Activated naive CD8-positive, alpha-beta T cell treated with anti-CD3 and anti-CD28 coated beads for 36 hours (primary cell): ENCODE results near the gene PSMB5. TPM values are rescaled to one million over a fixed set of nuclear protein-coding genes. Genes with fewer than 3 reads are reported as not detected.

Experiments
- DNase-seq: peaks from one replicate; pipeline ENCODE4 v3.0.0; 2021
- H3K27ac Mint-ChIP-seq: one replicate; pipeline ENCODE4 v1.8.0; 2022; ENCODE audit warnings: mild to moderate bottlenecking, moderate library complexity, mixed read lengths
- H3K27me3 Mint-ChIP-seq: one replicate; pipeline ENCODE4 v1.8.0; 2022; ENCODE audit warnings: mild to moderate bottlenecking, mixed read lengths
- H3K36me3 Mint-ChIP-seq: one replicate; pipeline ENCODE4 v1.8.0; 2021; ENCODE audit warnings: mild to moderate bottlenecking, mixed read lengths
- H3K4me1 Mint-ChIP-seq: one replicate; pipeline ENCODE4 v1.8.0; 2021; ENCODE audit warnings: mixed read lengths
- H3K4me3 Mint-ChIP-seq: one replicate; pipeline ENCODE4 v1.8.0; 2022; ENCODE audit warnings: mild to moderate bottlenecking, moderate library complexity, mixed read lengths
- H3K9me3 Mint-ChIP-seq: one replicate; pipeline ENCODE4 v1.8.0; 2022; ENCODE audit warnings: mixed read lengths
- total RNA-seq, 2 experiments: library from RNA; stranded (reverse); gene quantifications; one replicate each; pipeline ENCODE4 v1.2.3, GENCODE V29; 2021

Gene PSMB5
- total RNA-seq, 2 experiments from 2014 or later, result 162 to 164 TPM

- Mint-ChIP-seq H3K27ac (no peak overlapping the region), H3K4me3 (no peak overlapping the region), H3K36me3 (no peaks in the 10 kb centered on the region), H3K4me1 (peaks cover 7% of the 10 kb centered on the region), H3K9me3 (peaks cover 2% of the 10 kb centered on the region), H3K27me3 (no peaks in the 10 kb centered on the region)
- DNase-seq, result no peak
These were observed 5.4 kb upstream of the PSMB5 start for GRCh38 chr14:23040100-23040499.

- Mint-ChIP-seq H3K4me3 (peak overlapping the region; percentile 96), H3K4me1 (peaks cover 28% of the 10 kb centered on the region), H3K36me3 (peaks cover 32% of the 10 kb centered on the region), H3K27me3 (no peaks in the 10 kb centered on the region), H3K27ac (peak overlapping the region; percentile 99), H3K9me3 (peaks cover 2% of the 10 kb centered on the region)
- no peak for DNase-seq
These were observed 824 bp upstream of the PSMB5 start for GRCh38 chr14:23035303-23036144.

- Mint-ChIP-seq H3K27ac (peak overlapping the region; percentile 99), H3K4me3 (peak overlapping the region; percentile 96), H3K4me1 (peaks cover 34% of the 10 kb centered on the region), H3K27me3 (no peaks in the 10 kb centered on the region), H3K9me3 (peaks cover 2% of the 10 kb centered on the region), H3K36me3 (peaks cover 40% of the 10 kb centered on the region)
- no peak for DNase-seq
These were observed 751 bp downstream of the PSMB5 start for GRCh38 chr14:23033801-23034497.

GRCh38 chr14:23033251-23033727 is 1.4 kb downstream of the PSMB5 start:
- H3K9me3 Mint-ChIP-seq, result peaks cover 2% of the 10 kb centered on the region
- peaks cover 43% of the 10 kb centered on the region for H3K36me3 Mint-ChIP-seq
- peak overlapping the region; percentile 96 for H3K4me3 Mint-ChIP-seq
- no peak for DNase-seq
- H3K27me3 Mint-ChIP-seq, result no peaks in the 10 kb centered on the region
- peak overlapping the region; percentile 99 for H3K27ac Mint-ChIP-seq
- peaks cover 38% of the 10 kb centered on the region for H3K4me1 Mint-ChIP-seq

- Mint-ChIP-seq H3K27me3 (no peaks in the 10 kb centered on the region), H3K4me3 (no peak overlapping the region), H3K27ac (peak overlapping the region; percentile 49), H3K9me3 (peaks cover 2% of the 10 kb centered on the region), H3K36me3 (peaks cover 51% of the 10 kb centered on the region), H3K4me1 (peaks cover 47% of the 10 kb centered on the region)
- DNase-seq, result no peak
These were observed 3.8 kb downstream of the PSMB5 start for GRCh38 chr14:23030936-23031335.

- H3K36me3 Mint-ChIP-seq, result peaks cover 60% of the 10 kb centered on the region
- H3K27me3 Mint-ChIP-seq, result no peaks in the 10 kb centered on the region
- peak overlapping the region; percentile 12 for H3K4me3 Mint-ChIP-seq
- H3K9me3 Mint-ChIP-seq, result no peaks in the 10 kb centered on the region
- peak overlapping the region; percentile 60 for H3K27ac Mint-ChIP-seq
- H3K4me1 Mint-ChIP-seq, result peaks cover 56% of the 10 kb centered on the region
- DNase-seq, result no peak
These were observed 5.9 kb downstream of the PSMB5 start for GRCh38 chr14:23028799-23029198.

GRCh38 chr14:23025151-23025814 is 9.4 kb downstream of the PSMB5 start:
- peaks cover 42% of the 10 kb centered on the region for H3K36me3 Mint-ChIP-seq

GRCh38 chr14:23024612-23025075 is 10.1 kb downstream of the PSMB5 start:
- H3K36me3 Mint-ChIP-seq, result peaks cover 42% of the 10 kb centered on the region
- no peak for DNase-seq
- no peaks in the 10 kb centered on the region for H3K27me3 Mint-ChIP-seq
- peak overlapping the region; percentile 65 for H3K27ac Mint-ChIP-seq
- H3K9me3 Mint-ChIP-seq, result no peaks in the 10 kb centered on the region
- H3K4me1 Mint-ChIP-seq, result peaks cover 50% of the 10 kb centered on the region
- no peak overlapping the region for H3K4me3 Mint-ChIP-seq

More at GRCh38 chr14:23025151-23025814, 9.4 kb downstream of the PSMB5 start:
- H3K27me3 Mint-ChIP-seq, result no peaks in the 10 kb centered on the region
- H3K4me1 Mint-ChIP-seq, result peaks cover 50% of the 10 kb centered on the region
- no peaks in the 10 kb centered on the region for H3K9me3 Mint-ChIP-seq
- DNase-seq, result no peak
- peak overlapping the region; percentile 65 for H3K27ac Mint-ChIP-seq
- H3K4me3 Mint-ChIP-seq, result peak overlapping the region; percentile 11

- H3K27me3 Mint-ChIP-seq, result no peaks in the 10 kb centered on the region
- DNase-seq, result no peak
- H3K4me3 Mint-ChIP-seq, result no peak overlapping the region
- H3K4me1 Mint-ChIP-seq, result peaks cover 42% of the 10 kb centered on the region
- H3K9me3 Mint-ChIP-seq, result no peaks in the 10 kb centered on the region
- no peak overlapping the region for H3K27ac Mint-ChIP-seq
- peaks cover 35% of the 10 kb centered on the region for H3K36me3 Mint-ChIP-seq
These were observed 10.9 kb downstream of the PSMB5 start for GRCh38 chr14:23023795-23024152.

GRCh38 chr14:23023022-23023794 is 11.5 kb downstream of the PSMB5 start:
- H3K9me3 Mint-ChIP-seq, result no peaks in the 10 kb centered on the region
- no peaks in the 10 kb centered on the region for H3K27me3 Mint-ChIP-seq
- DNase-seq, result no peak
- H3K36me3 Mint-ChIP-seq, result peaks cover 33% of the 10 kb centered on the region
- H3K27ac Mint-ChIP-seq, result peak overlapping the region; percentile 26
- H3K4me3 Mint-ChIP-seq, result no peak overlapping the region
- H3K4me1 Mint-ChIP-seq, result peaks cover 40% of the 10 kb centered on the region

GRCh38 chr14:23021889-23022442 is 12.7 kb downstream of the PSMB5 start:
- Mint-ChIP-seq H3K9me3 (no peaks in the 10 kb centered on the region), H3K27ac (no peak overlapping the region), H3K36me3 (peaks cover 28% of the 10 kb centered on the region), H3K4me3 (no peak overlapping the region), H3K4me1 (peaks cover 35% of the 10 kb centered on the region), H3K27me3 (no peaks in the 10 kb centered on the region)
- DNase-seq, result no peak

GRCh38 chr14:23021434-23021833 is 13.3 kb downstream of the PSMB5 start:
- H3K4me1 Mint-ChIP-seq, result peaks cover 35% of the 10 kb centered on the region
- H3K27me3 Mint-ChIP-seq, result no peaks in the 10 kb centered on the region
- peaks cover 28% of the 10 kb centered on the region for H3K36me3 Mint-ChIP-seq
- DNase-seq, result no peak
- H3K4me3 Mint-ChIP-seq, result no peak overlapping the region
- no peaks in the 10 kb centered on the region for H3K9me3 Mint-ChIP-seq
- H3K27ac Mint-ChIP-seq, result peak overlapping the region; percentile 64

GRCh38 chr14:23020143-23021128 is 14.3 kb downstream of the PSMB5 start:
- Mint-ChIP-seq H3K4me3 (no peak overlapping the region), H3K27me3 (no peaks in the 10 kb centered on the region), H3K9me3 (no peaks in the 10 kb centered on the region), H3K36me3 (peaks cover 20% of the 10 kb centered on the region), H3K4me1 (peaks cover 26% of the 10 kb centered on the region), H3K27ac (no peak overlapping the region)
- no peak for DNase-seq
